HAP-1 (cell line): Measurements from ENCODE around the gene IL27RA.
A peak's percentile ranks its signal among the peaks of the same experiment; 100 is the strongest.

Experiments used
- DNase-seq, 2 experiments: peaks; one replicate each; pipeline ENCODE4 v3.0.0-alpha.2; 2016 to 2020; ENCODE audit warnings: low spot score in 2 of 2
- H3K27me3 ChIP-seq: fragments of 250-450 bp; sonication (Bioruptor Pico); 2 replicates; pipeline ENCODE4 v1.5.1; 2020; ENCODE audit warnings: low read depth, mild to moderate bottlenecking, moderate library complexity
- H3K36me3 ChIP-seq: fragments of 250-450 bp; sonication (Bioruptor Pico); replicated peaks from 2 replicates; pipeline ENCODE4 v1.5.1; 2020; ENCODE audit warnings: mild to moderate bottlenecking
- H3K4me1 ChIP-seq: fragments of 250-450 bp; sonication (Bioruptor Pico); 2 replicates; pipeline ENCODE4 v1.5.1; 2020; ENCODE audit warnings: mild to moderate bottlenecking
- H3K4me3 ChIP-seq: fragments of 250-450 bp; sonication (Bioruptor Pico); 2 replicates; pipeline ENCODE4 v1.5.1; 2020; ENCODE audit warnings: mild to moderate bottlenecking, moderate library complexity
- H3K9me3 ChIP-seq: fragments of 250-450 bp; sonication (Bioruptor Pico); 2 replicates; pipeline ENCODE4 v1.5.1; 2020; ENCODE audit warnings: mild to moderate bottlenecking, moderate library complexity
- in situ Hi-C: fragments of 300-500 bp; cut with MboI; formaldehyde crosslinking; loops from 3 replicates; pipeline ENCODE4 v1.14.3; 2020; ENCODE audit warnings: low sequenced_read_pairs, inconsistent platforms, mixed read lengths

Gene IL27RA

GRCh38 chr19:14061751-14062557 is 30.4 kb downstream of the IL27RA start, which contains the start of gene PALM3:
Gene PALM3 (minus strand): TSS chr19:14062076. CDS start chr19:14061980, 96 bp downstream.
- DNase-seq, result no peak
- H3K4me3 ChIP-seq, result no peak within 1 kb of the TSS
- in situ Hi-C loops, result no loop called here
- H3K27me3 ChIP-seq, result peaks cover 3% of the 10 kb centered on the region; the same call in 1 of the 2 replicates
- H3K4me1 ChIP-seq, result peaks cover 7% of the 10 kb centered on the region; the same call in 1 of the 2 replicates
- no peaks in the 10 kb centered on the region for H3K9me3 ChIP-seq
- no peaks in the 10 kb centered on the region for H3K36me3 ChIP-seq

- Histone ChIP-seq H3K27me3 (peaks cover 3% of the 10 kb centered on the region; the same call in 1 of the 2 replicates), H3K36me3 (no peaks in the 10 kb centered on the region), H3K4me3 (no peak overlapping the region), H3K4me1 (peaks cover 7% of the 10 kb centered on the region; the same call in 1 of the 2 replicates), H3K9me3 (no peaks in the 10 kb centered on the region)
- no peak for DNase-seq
- in situ Hi-C loops, result no loop called here
These were observed 30.9 kb downstream of the IL27RA start for GRCh38 chr19:14062558-14062855.

GRCh38 chr19:14063105-14063504 is 31.5 kb downstream of the IL27RA start:
- Histone ChIP-seq H3K4me3 (no peak overlapping the region), H3K27me3 (peaks cover 3% of the 10 kb centered on the region; the same call in 1 of the 2 replicates), H3K36me3 (no peaks in the 10 kb centered on the region), H3K9me3 (no peaks in the 10 kb centered on the region), H3K4me1 (peaks cover 6% of the 10 kb centered on the region; the same call in 1 of the 2 replicates)
- in situ Hi-C loops, result no loop called here
- DNase-seq, result no peak

GRCh38 chr19:14066134-14066533 is 34.6 kb downstream of the IL27RA start:
- Histone ChIP-seq H3K9me3 (no peaks in the 10 kb centered on the region), H3K4me3 (no peak overlapping the region), H3K4me1 (no peaks in the 10 kb centered on the region), H3K27me3 (no peaks in the 10 kb centered on the region), H3K36me3 (no peaks in the 10 kb centered on the region)
- in situ Hi-C loops, result no loop called here
- DNase-seq, result no peak

GRCh38 chr19:14070268-14071050 is 38.9 kb downstream of the IL27RA start:
- in situ Hi-C loops, result no loop called here
- Histone ChIP-seq H3K4me3 (no peak overlapping the region), H3K27me3 (no peaks in the 10 kb centered on the region), H3K36me3 (no peaks in the 10 kb centered on the region), H3K9me3 (no peaks in the 10 kb centered on the region), H3K4me1 (peaks cover 15% of the 10 kb centered on the region)
- DNase-seq, result no peak

- DNase-seq, result peak in 1 of 2 experiments; percentile 66
- Histone ChIP-seq H3K4me1 (peaks cover 15% of the 10 kb centered on the region), H3K27me3 (no peaks in the 10 kb centered on the region), H3K9me3 (no peaks in the 10 kb centered on the region), H3K36me3 (no peaks in the 10 kb centered on the region), H3K4me3 (peak within 1 kb of the TSS; percentile 62)
- in situ Hi-C loops, result no loop called here
These were observed 41.1 kb downstream of the IL27RA start, which contains the start of gene MISP3 for GRCh38 chr19:14072535-14073260. Gene MISP3 (plus strand): TSS chr19:14072786. CDS start chr19:14073310, 524 bp downstream.

- no peaks in the 10 kb centered on the region for H3K9me3 ChIP-seq
- H3K4me3 ChIP-seq, result peak overlapping the region; percentile 62
- DNase-seq, result peak; percentile 71 to 80
- H3K4me1 ChIP-seq, result peaks cover 15% of the 10 kb centered on the region
- H3K36me3 ChIP-seq, result no peaks in the 10 kb centered on the region
- no peaks in the 10 kb centered on the region for H3K27me3 ChIP-seq
- in situ Hi-C loops, result no loop called here
These were observed 41.8 kb downstream of the IL27RA start for GRCh38 chr19:14073261-14073924.

- Histone ChIP-seq H3K4me1 (peaks cover 15% of the 10 kb centered on the region), H3K36me3 (no peaks in the 10 kb centered on the region), H3K27me3 (no peaks in the 10 kb centered on the region), H3K4me3 (peak overlapping the region; percentile 62), H3K9me3 (no peaks in the 10 kb centered on the region)
- in situ Hi-C loops, result no loop called here
- peak in 1 of 2 experiments; percentile 58 for DNase-seq
These were observed 42.6 kb downstream of the IL27RA start for GRCh38 chr19:14073925-14074838.

- no peaks in the 10 kb centered on the region for H3K36me3 ChIP-seq
- no peaks in the 10 kb centered on the region for H3K9me3 ChIP-seq
- in situ Hi-C loops, result loop anchor here (5.0 kb wide), 1 partner anchor 196 kb away; no protein-coding TSS in a partner anchor
- no peak for DNase-seq
- H3K4me3 ChIP-seq, result no peak overlapping the region
- H3K27me3 ChIP-seq, result no peaks in the 10 kb centered on the region
- peaks cover 7% of the 10 kb centered on the region for H3K4me1 ChIP-seq
These were observed 46.8 kb downstream of the IL27RA start for GRCh38 chr19:14078411-14078810.

- H3K4me1 ChIP-seq, result peaks cover 5% of the 10 kb centered on the region
- H3K9me3 ChIP-seq, result no peaks in the 10 kb centered on the region
- peak overlapping the region; percentile 52 for H3K4me3 ChIP-seq
- H3K36me3 ChIP-seq, result no peaks in the 10 kb centered on the region; the same call in 1 of the 2 replicates
- DNase-seq, result peak; percentile 98 to 100
- in situ Hi-C loops, result no loop called here
- no peaks in the 10 kb centered on the region for H3K27me3 ChIP-seq
These were observed 49.6 kb downstream of the IL27RA start for GRCh38 chr19:14080887-14081796.

- Histone ChIP-seq H3K9me3 (no peaks in the 10 kb centered on the region), H3K36me3 (peaks cover 4% of the 10 kb centered on the region; the same call in 1 of the 2 replicates), H3K4me3 (peak overlapping the region; percentile 52), H3K4me1 (peaks cover 5% of the 10 kb centered on the region), H3K27me3 (no peaks in the 10 kb centered on the region)
- peak in 1 of 2 experiments; percentile 19 for DNase-seq
- in situ Hi-C loops, result no loop called here
These were observed 50.5 kb downstream of the IL27RA start for GRCh38 chr19:14081797-14082674.
